GM12878 (cell line): ENCODE results near the gene HRC.

ENCODE experiments used
- ESRRA ChIP-seq: IDR thresholded peaks from 2 replicates; pipeline ENCODE4 v1.6.1; 2012; ENCODE audit warnings: mild to moderate bottlenecking, low read length, improper control_type of control experiment
- POLR2AphosphoS5 ChIP-seq: IDR thresholded peaks from 2 replicates; pipeline ENCODE4 v1.6.1; 2011; ENCODE audit warnings: mild to moderate bottlenecking, low read length, inconsistent platforms
- RAD51 ChIP-seq: fragments of 450-650 bp; IDR thresholded peaks from 2 replicates; pipeline ENCODE4 v1.6.1; 2016; ENCODE audit warnings: moderate library complexity, mild to moderate bottlenecking, inconsistent platforms
- RELA ChIP-seq: fragments of 450-650 bp; IDR thresholded peaks from 2 replicates; pipeline ENCODE4 v1.8.0; 2014; ENCODE audit warnings: borderline replicate concordance; ENCODE audit not compliant: partially characterized antibody
- SREBF2 ChIP-seq: IDR thresholded peaks from 2 replicates; pipeline ENCODE4 v1.6.1; 2012; ENCODE audit warnings: mild to moderate bottlenecking, low read length
- STAT1 ChIP-seq: fragments of 450-650 bp; conservative IDR thresholded peaks from 2 replicates; pipeline ENCODE4 v1.6.1; 2014; ENCODE audit warnings: antibody characterized with exemption, mild to moderate bottlenecking
- SUZ12 ChIP-seq: fragments of 200-600 bp; sonication (generic); IDR thresholded peaks from one replicate; pipeline ENCODE4 v1.6.1; 2018; ENCODE audit warnings: antibody characterized with exemption, mild to moderate bottlenecking; ENCODE audit not compliant: unreplicated experiment
- YY1 ChIP-seq: IDR thresholded peaks from 2 replicates; pipeline ENCODE4 v1.6.1; 2011; ENCODE audit warnings: low read depth, mild to moderate bottlenecking, low read length
- TF ChIP-seq, protein P1 (sequence below), 3 experiments: IDR thresholded peaks in 2 of 3; conservative IDR thresholded peaks in 1 of 3; 2 replicates each; pipeline ENCODE4 v1.5.1; 2011; ENCODE audit warnings: low read depth in 3 of 3, low read length in 3 of 3, mild to moderate bottlenecking in 3 of 3, control low read depth in 2 of 3, moderate library complexity in 2 of 3, inconsistent platforms in 1 of 3, mixed read lengths in 1 of 3; ENCODE audit not compliant: control insufficient read depth in 2 of 3, insufficient read depth in 1 of 3; ENCODE audit errors: extremely low read depth in 1 of 3

DNA sequence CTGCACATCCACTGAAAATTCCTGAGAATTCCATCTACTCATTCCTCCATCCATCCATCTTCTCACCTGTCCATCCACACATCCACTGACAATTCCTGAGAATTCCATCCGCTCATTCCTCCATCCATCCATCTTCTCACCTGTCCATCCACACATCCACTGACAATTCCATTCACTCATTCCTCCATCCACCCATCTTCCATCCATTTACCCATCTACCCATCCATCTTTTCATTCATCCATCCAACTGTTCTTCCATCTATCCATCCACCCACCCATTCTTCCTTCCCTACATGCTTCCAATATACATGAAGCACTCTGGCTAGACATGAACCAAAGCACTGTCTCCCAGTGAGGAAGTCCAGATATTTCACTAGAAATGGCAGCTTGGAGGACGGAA, 18.0 kb upstream of the HRC start:
- no peak for TF ChIP-seq POLR2AphosphoS5
- TF ChIP-seq, protein P1, sequence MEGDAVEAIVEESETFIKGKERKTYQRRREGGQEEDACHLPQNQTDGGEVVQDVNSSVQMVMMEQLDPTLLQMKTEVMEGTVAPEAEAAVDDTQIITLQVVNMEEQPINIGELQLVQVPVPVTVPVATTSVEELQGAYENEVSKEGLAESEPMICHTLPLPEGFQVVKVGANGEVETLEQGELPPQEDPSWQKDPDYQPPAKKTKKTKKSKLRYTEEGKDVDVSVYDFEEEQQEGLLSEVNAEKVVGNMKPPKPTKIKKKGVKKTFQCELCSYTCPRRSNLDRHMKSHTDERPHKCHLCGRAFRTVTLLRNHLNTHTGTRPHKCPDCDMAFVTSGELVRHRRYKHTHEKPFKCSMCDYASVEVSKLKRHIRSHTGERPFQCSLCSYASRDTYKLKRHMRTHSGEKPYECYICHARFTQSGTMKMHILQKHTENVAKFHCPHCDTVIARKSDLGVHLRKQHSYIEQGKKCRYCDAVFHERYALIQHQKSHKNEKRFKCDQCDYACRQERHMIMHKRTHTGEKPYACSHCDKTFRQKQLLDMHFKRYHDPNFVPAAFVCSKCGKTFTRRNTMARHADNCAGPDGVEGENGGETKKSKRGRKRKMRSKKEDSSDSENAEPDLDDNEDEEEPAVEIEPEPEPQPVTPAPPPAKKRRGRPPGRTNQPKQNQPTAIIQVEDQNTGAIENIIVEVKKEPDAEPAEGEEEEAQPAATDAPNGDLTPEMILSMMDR (IDR thresholded peaks at IDR 0.05 in 2 of 3, conservative IDR thresholded peaks at IDR 0.05 in 1 of 3; ENCODE audit: control insufficient read depth in 2 of 3, extremely low read depth in 1 of 3, insufficient read depth in 1 of 3, low read depth in 3 of 3, low read length in 3 of 3) = no peak
- no peak for TF ChIP-seq YY1
- TF ChIP-seq SREBF2 = no peak
- TF ChIP-seq STAT1 = no peak
- no peak for TF ChIP-seq RELA
- TF ChIP-seq SUZ12 = no peak
- no peak for TF ChIP-seq RAD51
- TF ChIP-seq ESRRA = no peak
